Panc1 (cell line): ENCODE measurements around the gene PRKAG2.

Experiments
- POLR2AphosphoS5 ChIP-seq: IDR thresholded peaks from 2 replicates; pipeline ENCODE4 v1.6.1; 2012; ENCODE audit warnings: mild to moderate bottlenecking, low read depth, low read length, moderate library complexity
- SIN3A ChIP-seq: IDR thresholded peaks from 2 replicates; pipeline ENCODE4 v1.6.1; 2012; ENCODE audit warnings: low read depth, mild to moderate bottlenecking, low read length, moderate library complexity, borderline replicate concordance; ENCODE audit not compliant: insufficient read depth
- TF ChIP-seq, protein P1 (sequence below): fragments of 450-650 bp; IDR thresholded peaks from 2 replicates; pipeline ENCODE4 v1.5.1; 2017; ENCODE audit warnings: mild to moderate bottlenecking
- TF ChIP-seq, protein P2 (sequence below), 2 experiments: IDR thresholded peaks; 2 replicates each; pipeline ENCODE4 v1.6.1; 2011 to 2012; ENCODE audit warnings: low read depth in 2 of 2, control low read depth in 1 of 2, low read length in 1 of 2, mild to moderate bottlenecking in 1 of 2, moderate library complexity in 1 of 2; ENCODE audit not compliant: insufficient read depth in 1 of 2

DNA sequence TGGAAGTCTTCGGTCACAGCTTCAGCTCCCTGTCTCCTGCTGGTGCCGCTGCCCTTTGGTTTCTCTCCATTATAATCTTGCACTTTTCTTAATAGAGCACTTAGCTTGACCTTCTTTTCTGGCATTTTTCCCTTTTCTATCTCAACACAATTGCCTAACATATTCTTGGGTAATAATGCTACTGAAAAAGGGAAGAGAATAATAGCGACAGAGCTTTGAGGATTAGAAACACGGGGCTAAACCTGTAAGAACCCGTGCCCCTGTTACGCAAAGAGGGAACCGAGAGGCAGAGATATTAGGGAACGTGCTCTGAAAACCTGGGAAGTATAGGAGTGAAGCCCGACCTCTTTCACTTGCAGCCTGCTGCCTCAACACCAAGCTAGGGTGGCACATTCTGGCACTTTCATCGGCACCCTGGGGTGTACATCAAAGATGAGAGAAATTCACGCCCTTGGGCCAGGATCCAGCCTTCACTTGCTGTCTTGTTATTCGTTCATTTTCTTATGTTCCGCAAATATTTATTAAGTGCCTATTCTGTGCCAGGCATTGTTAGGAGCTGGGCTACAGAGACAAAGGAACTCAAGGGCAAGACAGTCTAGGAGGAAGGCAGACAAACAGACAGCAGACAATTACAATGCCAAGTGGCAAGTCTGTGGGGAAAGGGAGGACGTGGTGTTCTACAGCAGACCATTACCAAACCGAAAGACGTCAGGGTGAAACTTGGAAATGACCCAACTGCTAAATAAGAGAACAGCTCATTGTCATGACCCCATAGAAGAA lies 46.4 kb upstream of the PRKAG2 start:
- TF ChIP-seq, protein P1, sequence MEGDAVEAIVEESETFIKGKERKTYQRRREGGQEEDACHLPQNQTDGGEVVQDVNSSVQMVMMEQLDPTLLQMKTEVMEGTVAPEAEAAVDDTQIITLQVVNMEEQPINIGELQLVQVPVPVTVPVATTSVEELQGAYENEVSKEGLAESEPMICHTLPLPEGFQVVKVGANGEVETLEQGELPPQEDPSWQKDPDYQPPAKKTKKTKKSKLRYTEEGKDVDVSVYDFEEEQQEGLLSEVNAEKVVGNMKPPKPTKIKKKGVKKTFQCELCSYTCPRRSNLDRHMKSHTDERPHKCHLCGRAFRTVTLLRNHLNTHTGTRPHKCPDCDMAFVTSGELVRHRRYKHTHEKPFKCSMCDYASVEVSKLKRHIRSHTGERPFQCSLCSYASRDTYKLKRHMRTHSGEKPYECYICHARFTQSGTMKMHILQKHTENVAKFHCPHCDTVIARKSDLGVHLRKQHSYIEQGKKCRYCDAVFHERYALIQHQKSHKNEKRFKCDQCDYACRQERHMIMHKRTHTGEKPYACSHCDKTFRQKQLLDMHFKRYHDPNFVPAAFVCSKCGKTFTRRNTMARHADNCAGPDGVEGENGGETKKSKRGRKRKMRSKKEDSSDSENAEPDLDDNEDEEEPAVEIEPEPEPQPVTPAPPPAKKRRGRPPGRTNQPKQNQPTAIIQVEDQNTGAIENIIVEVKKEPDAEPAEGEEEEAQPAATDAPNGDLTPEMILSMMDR = no peak
- no peak for TF ChIP-seq POLR2AphosphoS5
- TF ChIP-seq SIN3A = no peak
- TF ChIP-seq, protein P2, sequence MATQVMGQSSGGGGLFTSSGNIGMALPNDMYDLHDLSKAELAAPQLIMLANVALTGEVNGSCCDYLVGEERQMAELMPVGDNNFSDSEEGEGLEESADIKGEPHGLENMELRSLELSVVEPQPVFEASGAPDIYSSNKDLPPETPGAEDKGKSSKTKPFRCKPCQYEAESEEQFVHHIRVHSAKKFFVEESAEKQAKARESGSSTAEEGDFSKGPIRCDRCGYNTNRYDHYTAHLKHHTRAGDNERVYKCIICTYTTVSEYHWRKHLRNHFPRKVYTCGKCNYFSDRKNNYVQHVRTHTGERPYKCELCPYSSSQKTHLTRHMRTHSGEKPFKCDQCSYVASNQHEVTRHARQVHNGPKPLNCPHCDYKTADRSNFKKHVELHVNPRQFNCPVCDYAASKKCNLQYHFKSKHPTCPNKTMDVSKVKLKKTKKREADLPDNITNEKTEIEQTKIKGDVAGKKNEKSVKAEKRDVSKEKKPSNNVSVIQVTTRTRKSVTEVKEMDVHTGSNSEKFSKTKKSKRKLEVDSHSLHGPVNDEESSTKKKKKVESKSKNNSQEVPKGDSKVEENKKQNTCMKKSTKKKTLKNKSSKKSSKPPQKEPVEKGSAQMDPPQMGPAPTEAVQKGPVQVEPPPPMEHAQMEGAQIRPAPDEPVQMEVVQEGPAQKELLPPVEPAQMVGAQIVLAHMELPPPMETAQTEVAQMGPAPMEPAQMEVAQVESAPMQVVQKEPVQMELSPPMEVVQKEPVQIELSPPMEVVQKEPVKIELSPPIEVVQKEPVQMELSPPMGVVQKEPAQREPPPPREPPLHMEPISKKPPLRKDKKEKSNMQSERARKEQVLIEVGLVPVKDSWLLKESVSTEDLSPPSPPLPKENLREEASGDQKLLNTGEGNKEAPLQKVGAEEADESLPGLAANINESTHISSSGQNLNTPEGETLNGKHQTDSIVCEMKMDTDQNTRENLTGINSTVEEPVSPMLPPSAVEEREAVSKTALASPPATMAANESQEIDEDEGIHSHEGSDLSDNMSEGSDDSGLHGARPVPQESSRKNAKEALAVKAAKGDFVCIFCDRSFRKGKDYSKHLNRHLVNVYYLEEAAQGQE (IDR thresholded peaks at IDR 0.05; ENCODE audit: insufficient read depth in 1 of 2, low read depth in 2 of 2, low read length in 1 of 2) = no peak
